HCT116 (cell line): Measurements from ENCODE around the gene FBXO31. TPM values are rescaled to one million over a fixed set of nuclear protein-coding genes. Genes with fewer than 3 reads are reported as not detected.
A peak's percentile ranks its signal among the peaks of the same experiment; 100 is the strongest.

Experiments used
- ATAC-seq: fragments of 200-7000 bp; cut with Tn5 transposase; 2 replicates; pipeline ENCODE4 v1.9.1; 2020; ENCODE audit warnings: mild to moderate bottlenecking, moderate library complexity
- BruUV-seq: library from RNA; stranded (reverse); fragments of 400-500 nt; replicated peaks from 2 replicates; lab custom pipeline; 2021; lab: Mats Ljungman, UMichigan
- CTCF ChIA-PET: fragments of 300-600 bp; sonication (Branson Sonifier 250); formaldehyde crosslinking; loops from one replicate; lab custom pipeline; 2021; ENCODE audit warnings: antibody characterized with exemption; lab: Charles Lee
- POLR2A ChIA-PET: fragments of 300-600, 350-600 bp; sonication (Branson Sonifier 250); formaldehyde crosslinking; loops from one replicate; lab custom pipeline; 2021; ENCODE audit warnings: antibody characterized with exemption; lab: Charles Lee
- RAD21 ChIA-PET, 2 experiments: fragments of 300-600 bp; sonication (Branson Sonifier 250); formaldehyde crosslinking; loops; one replicate each; lab custom pipeline; 2023; ENCODE audit warnings: low total read pairs in 2 of 2; ENCODE audit not compliant: uncharacterized antibody in 2 of 2, unreplicated experiment in 2 of 2, low non-redundant PET in 1 of 2; lab: Charles Lee
- DNase-seq: peaks from one replicate; pipeline ENCODE4 v3.0.0-alpha.2; 2010; ENCODE audit warnings: low read depth, low spot score
- H2AFZ ChIP-seq: fragments of 200-600 bp; shearing (Covaris generic), sonication (generic); 2 replicates; pipeline ENCODE4 v1.6.1; 2017; ENCODE audit warnings: low read depth, mixed run types, mixed read lengths, antibody characterized with exemption, low read length; ENCODE audit not compliant: poor library complexity, severe bottlenecking
- H3K27ac ChIP-seq: 2 replicates; pipeline ENCODE4 v1.5.1; 2012; ENCODE audit warnings: low read depth, low read length
- H3K27me3 ChIP-seq: fragments of 200-600 bp; sonication (generic); 2 replicates; pipeline ENCODE4 v1.6.1; 2016; ENCODE audit warnings: mixed run types, low read length, mixed read lengths; ENCODE audit not compliant: insufficient read depth
- H3K36me3 ChIP-seq, 2 experiments: fragments of 200-500 bp in 1 of 2; fragments of 200-600 bp in 1 of 2; sonication (Bioruptor generic) in 1 of 2; sonication (generic) in 1 of 2; 2 replicates each; pipeline versions ENCODE4 v1.5.1 to v1.6.1; 2014 to 2016; ENCODE audit warnings: low read length in 2 of 2, inconsistent platforms in 1 of 2, mixed read lengths in 1 of 2, mixed run types in 1 of 2; ENCODE audit not compliant: insufficient read depth in 2 of 2, control insufficient read depth in 1 of 2
- H3K4me1 ChIP-seq, 2 experiments: fragments of 200-600 bp in 1 of 2; sonication (generic) in 1 of 2; 2 replicates each; pipeline versions ENCODE4 v1.5.1 to v1.6.1; 2012 to 2017; ENCODE audit warnings: low read length in 2 of 2, inconsistent platforms in 1 of 2, mild to moderate bottlenecking in 1 of 2, mixed read lengths in 1 of 2, mixed run types in 1 of 2, moderate library complexity in 1 of 2; ENCODE audit not compliant: insufficient read depth in 2 of 2, control insufficient read depth in 1 of 2
- H3K4me2 ChIP-seq: fragments of 200-600 bp; sonication (generic); 2 replicates; pipeline ENCODE4 v1.6.1; 2017; ENCODE audit warnings: mixed run types, low read length, mixed read lengths
- H3K4me3 ChIP-seq, 2 experiments: fragments of 200-600 bp in 1 of 2; sonication (generic) in 1 of 2; replicated peaks in 1 of 2; 2 replicates each; pipeline ENCODE4 v1.5.1; 2011 to 2016; ENCODE audit warnings: low read length in 2 of 2, control low read depth in 1 of 2, low read depth in 1 of 2, mild to moderate bottlenecking in 1 of 2, mixed read lengths in 1 of 2, mixed run types in 1 of 2
- H3K79me2 ChIP-seq: fragments of 200-600 bp; sonication (generic); 2 replicates; pipeline ENCODE4 v1.6.1; 2017; ENCODE audit warnings: mild to moderate bottlenecking, mixed run types, low read length, moderate library complexity, mixed read lengths; ENCODE audit not compliant: insufficient read depth
- H3K9ac ChIP-seq: fragments of 200-600 bp; sonication (generic); 2 replicates; pipeline ENCODE4 v1.6.1; 2016; ENCODE audit warnings: low read length, mixed read lengths
- H3K9me2 ChIP-seq: fragments of 200-600 bp; sonication (generic), shearing (Covaris generic); 2 replicates; pipeline ENCODE4 v1.6.1; 2017; ENCODE audit warnings: mixed run types, mild to moderate bottlenecking, moderate library complexity; ENCODE audit not compliant: insufficient read depth
- H3K9me3 ChIP-seq, 2 experiments: fragments of 200-500 bp in 1 of 2; fragments of 200-600 bp in 1 of 2; sonication (Bioruptor generic) in 1 of 2; sonication (generic) in 1 of 2; 2 replicates each; pipeline ENCODE4 v1.6.1; 2014 to 2017; ENCODE audit warnings: low read length in 2 of 2, mixed read lengths in 2 of 2, inconsistent platforms in 1 of 2, low read depth in 1 of 2, mild to moderate bottlenecking in 1 of 2, mixed run types in 1 of 2, moderate library complexity in 1 of 2; ENCODE audit not compliant: control insufficient read depth in 1 of 2, insufficient read depth in 1 of 2
- H4K20me1 ChIP-seq: fragments of 200-600 bp; sonication (generic), shearing (Covaris generic); 2 replicates; pipeline ENCODE4 v1.6.1; 2017; ENCODE audit warnings: mixed run types, mild to moderate bottlenecking, moderate library complexity; ENCODE audit not compliant: insufficient read depth
- ATF3 ChIP-seq: IDR thresholded peaks from 2 replicates; pipeline ENCODE4 v1.6.1; 2012
- EZH2phosphoT487 ChIP-seq: fragments of 200-600 bp; IDR thresholded peaks from 2 replicates; pipeline ENCODE4 v1.6.1; 2018; ENCODE audit warnings: antibody characterized with exemption, borderline replicate concordance
- JUND ChIP-seq: IDR thresholded peaks from 2 replicates; pipeline ENCODE4 v1.6.1; 2012
- MAX ChIP-seq: IDR thresholded peaks from 2 replicates; pipeline ENCODE4 v1.6.1; 2012
- POLR2A ChIP-seq: IDR thresholded peaks from 2 replicates; pipeline ENCODE4 v1.7.0; 2011; ENCODE audit warnings: borderline replicate concordance; ENCODE audit not compliant: insufficient read depth, insufficient read length; ENCODE audit errors: extremely low read depth
- RAD21 ChIP-seq: IDR thresholded peaks from 2 replicates; pipeline ENCODE4 v1.6.1; 2012; ENCODE audit warnings: low read depth, mild to moderate bottlenecking
- ZBTB33 ChIP-seq: IDR thresholded peaks from 2 replicates; pipeline ENCODE4 v1.6.1; 2011; ENCODE audit warnings: mild to moderate bottlenecking, low read length, moderate library complexity; ENCODE audit not compliant: insufficient replicate concordance; ENCODE audit errors: extremely low read depth
- ZFX ChIP-seq: fragments of 450-650 bp; IDR thresholded peaks from 2 replicates; pipeline ENCODE4 v1.6.1; 2017
- intact Hi-C: fragments of 100-400 bp; cut with micrococcal nuclease; formaldehyde crosslinking; loops from 2 replicates; pipeline ENCODE4 v1.10.0; 2022
- total RNA-seq: library from RNA; stranded (reverse); gene quantifications from one replicate; pipeline ENCODE4 v1.2.1, GENCODE V29; 2021; ENCODE audit not compliant: unreplicated experiment

FBXO31 gene
- total RNA-seq, 1 experiment from 2014 or later: 52.1 TPM

DNA sequence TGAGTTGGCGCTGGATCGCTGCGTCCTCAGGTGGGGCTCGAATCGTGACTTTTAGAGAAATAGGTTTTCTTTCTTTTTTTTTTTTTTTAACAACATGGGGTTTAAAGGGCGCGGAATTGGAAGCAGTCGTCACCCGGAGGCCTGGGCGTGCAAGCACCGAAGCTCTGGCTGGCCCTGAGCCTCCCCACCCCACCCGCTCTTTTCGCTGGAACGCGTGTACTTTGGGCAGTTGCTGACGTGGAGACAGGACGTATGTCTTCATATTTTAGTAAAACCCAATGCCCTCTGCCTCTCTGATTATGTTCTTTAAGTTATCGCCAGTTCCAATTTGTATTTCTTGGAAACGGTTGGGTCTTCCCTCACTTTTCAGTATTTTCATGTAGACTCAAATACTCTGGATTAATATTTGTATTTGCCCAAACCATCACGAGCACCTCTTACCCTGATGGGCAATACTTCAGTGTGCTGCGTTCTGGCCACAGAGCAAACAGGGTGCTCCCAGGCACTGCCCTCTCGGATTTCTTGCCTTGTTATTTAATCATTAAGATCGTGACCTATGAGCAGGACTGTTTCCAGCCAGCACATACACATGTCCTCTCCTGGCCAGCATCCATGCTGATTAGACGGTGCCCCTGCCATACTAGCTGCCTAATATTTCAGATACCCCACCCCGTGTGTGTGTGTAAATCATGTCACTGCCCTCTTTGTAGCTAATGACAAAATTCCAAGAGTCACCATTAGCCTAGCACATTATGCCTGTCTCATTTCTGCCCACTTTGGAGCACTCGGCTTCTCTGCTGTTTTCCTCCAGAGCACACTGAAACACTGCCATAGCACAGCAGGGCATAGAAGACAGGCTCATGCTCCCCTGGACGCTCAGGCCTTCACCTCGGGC is 65.6 kb downstream of the FBXO31 start:
- peak; percentile 29 for ATAC-seq
- peak overlapping the region; percentile 77 for H3K4me2 ChIP-seq
- H3K9me3 ChIP-seq: no peaks in the 10 kb centered on the region
- peaks cover 11 to 23% of the 10 kb centered on the region in 2 experiments; a peak in 3 of 4 replicates for H3K4me1 ChIP-seq
- intact Hi-C loops: loop anchor here (2.0 to 5.0 kb wide), 2 partner anchors 64 to 319 kb away; partner anchors contain the start of gene FBXO31
- DNase-seq: no peak
- no peak overlapping the region for H2AFZ ChIP-seq
- TSS peak; percentile 77 for BruUV-seq
- ChIA-PET CTCF (interaction anchor here (0.7 to 2.5 kb wide), 6 partner anchors 20 to 318 kb away, joined by 3 to 12 read pairs (median 4); partner anchors contain the start of gene FBXO31), RAD21 (interaction anchor here in 1 of 2 experiments (0.7 to 1.0 kb wide), 2 partner anchors 318 to 582 kb away, joined by 3 read pairs; no protein-coding TSS in a partner anchor), POLR2A (interaction anchor here (1.0 to 1.5 kb wide), 4 partner anchors 46 to 521 kb away, joined by 3 to 8 read pairs (median 5); partner anchors contain the start of gene FBXO31)
- no peaks in the 10 kb centered on the region for H4K20me1 ChIP-seq
- H3K4me3 ChIP-seq: peak overlapping the region; percentile 73 to 99
- no peaks in the 10 kb centered on the region for H3K9me2 ChIP-seq
- H3K27ac ChIP-seq: peak overlapping the region; percentile 87
- peaks cover 0 to 4% of the 10 kb centered on the region in 2 experiments; a peak in 1 of 4 replicates for H3K36me3 ChIP-seq
- peaks cover 19% of the 10 kb centered on the region for H3K79me2 ChIP-seq
- H3K27me3 ChIP-seq: no peaks in the 10 kb centered on the region
- peak overlapping the region; percentile 96 for H3K9ac ChIP-seq
- TF ChIP-seq ATF3: no peak
- TF ChIP-seq JUND: no peak
- TF ChIP-seq ZFX: peak; percentile 73; the same call in 1 of the 2 replicates
- TF ChIP-seq ZBTB33: no peak
- no peak for TF ChIP-seq POLR2A
- TF ChIP-seq MAX: no peak
- no peak for TF ChIP-seq EZH2phosphoT487
- TF ChIP-seq RAD21: no peak
